Parathyroid adenoma (tissue), 2 donors: ENCODE results near the gene TMCC3.
A peak's percentile ranks its signal among the peaks of the same experiment; 100 is the strongest.
"Not testable (repeated sequence)": the region's sequence is repeated elsewhere in the genome, so short reads cannot be mapped to it uniquely, and the experiment has no call there.

Experiments used
- H2AFZ ChIP-seq: fragments of 300-600 bp; sonication (generic); one replicate; pipeline ENCODE4 v1.7.0; 2017; ENCODE audit warnings: antibody characterized with exemption, mild to moderate bottlenecking
- H3K27ac ChIP-seq: fragments of 300-600 bp; sonication (generic); one replicate; pipeline ENCODE4 v1.7.0; 2017
- H3K27me3 ChIP-seq: fragments of 300-600 bp; sonication (generic); one replicate; pipeline ENCODE4 v1.7.0; 2017; ENCODE audit warnings: low read length; ENCODE audit not compliant: control insufficient read depth, insufficient read depth
- H3K36me3 ChIP-seq: fragments of 300-600 bp; sonication (generic); one replicate; pipeline ENCODE4 v1.7.0; 2017; ENCODE audit warnings: low read length; ENCODE audit not compliant: control insufficient read depth, insufficient read depth
- H3K4me1 ChIP-seq: fragments of 300-600 bp; sonication (generic); one replicate; pipeline ENCODE4 v1.7.0; 2017; ENCODE audit warnings: control low read depth
- H3K4me2 ChIP-seq: fragments of 300-600 bp; sonication (generic); one replicate; pipeline ENCODE4 v1.7.0; 2017; ENCODE audit warnings: low read length
- H3K4me3 ChIP-seq: fragments of 300-600 bp; sonication (generic); one replicate; pipeline ENCODE4 v1.7.0; 2017; ENCODE audit warnings: low read depth, low read length
- H3K79me2 ChIP-seq: fragments of 300-600 bp; sonication (generic); one replicate; pipeline ENCODE4 v1.7.0; 2017; ENCODE audit warnings: control low read depth
- H3K9ac ChIP-seq: fragments of 300-600 bp; sonication (generic); one replicate; pipeline ENCODE4 v1.7.0; 2017; ENCODE audit warnings: mild to moderate bottlenecking
- H3K9me3 ChIP-seq: fragments of 300-600 bp; sonication (generic); one replicate; pipeline ENCODE4 v1.7.0; 2017; ENCODE audit warnings: low read length; ENCODE audit not compliant: control insufficient read depth
- TF ChIP-seq, protein P1 (sequence below): fragments of 300-600 bp; sonication (generic); IDR thresholded peaks from one replicate; pipeline ENCODE4 v1.7.0; 2017; ENCODE audit warnings: antibody characterized with exemption, mild to moderate bottlenecking
- donor health status: primary hyperparathyroidism.

The TMCC3 gene

DNA sequence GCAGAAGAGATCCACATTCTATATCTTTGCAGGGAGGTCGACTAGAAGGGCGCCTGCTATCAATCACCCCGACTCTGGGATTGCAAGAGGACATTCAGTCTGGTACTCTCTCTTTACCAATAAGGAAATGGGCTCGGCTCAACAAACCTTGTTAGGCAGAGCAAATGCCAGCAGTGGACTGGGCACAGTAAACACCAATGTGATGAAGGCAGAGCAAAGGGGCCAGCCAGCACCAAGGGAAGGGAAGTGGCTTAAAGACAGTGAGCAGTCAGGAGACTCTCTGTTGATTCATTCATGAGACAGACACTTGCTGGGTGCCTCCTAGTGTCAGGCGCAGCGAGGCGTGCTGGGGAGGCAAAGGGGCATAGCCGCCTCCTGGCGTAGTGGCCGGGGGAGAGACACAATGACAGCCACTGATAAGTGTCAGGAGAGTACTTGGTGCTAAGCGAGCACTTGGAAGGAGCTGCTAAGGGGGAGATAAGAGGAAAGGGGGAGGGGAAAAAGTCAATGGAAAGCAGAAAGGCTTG, 34.1 kb downstream of the TMCC3 start:
- Histone ChIP-seq H3K4me3 (no peak overlapping the region), H3K4me2 (no peak overlapping the region), H3K27me3 (no peaks in the 10 kb centered on the region), H3K36me3 (no peaks in the 10 kb centered on the region), H3K27ac (no peak overlapping the region), H3K4me1 (peaks cover 15% of the 10 kb centered on the region), H2AFZ (no peak overlapping the region), H3K9ac (no peak overlapping the region), H3K9me3 (no peaks in the 10 kb centered on the region), H3K79me2 (no peaks in the 10 kb centered on the region)
- TF ChIP-seq, protein P1, sequence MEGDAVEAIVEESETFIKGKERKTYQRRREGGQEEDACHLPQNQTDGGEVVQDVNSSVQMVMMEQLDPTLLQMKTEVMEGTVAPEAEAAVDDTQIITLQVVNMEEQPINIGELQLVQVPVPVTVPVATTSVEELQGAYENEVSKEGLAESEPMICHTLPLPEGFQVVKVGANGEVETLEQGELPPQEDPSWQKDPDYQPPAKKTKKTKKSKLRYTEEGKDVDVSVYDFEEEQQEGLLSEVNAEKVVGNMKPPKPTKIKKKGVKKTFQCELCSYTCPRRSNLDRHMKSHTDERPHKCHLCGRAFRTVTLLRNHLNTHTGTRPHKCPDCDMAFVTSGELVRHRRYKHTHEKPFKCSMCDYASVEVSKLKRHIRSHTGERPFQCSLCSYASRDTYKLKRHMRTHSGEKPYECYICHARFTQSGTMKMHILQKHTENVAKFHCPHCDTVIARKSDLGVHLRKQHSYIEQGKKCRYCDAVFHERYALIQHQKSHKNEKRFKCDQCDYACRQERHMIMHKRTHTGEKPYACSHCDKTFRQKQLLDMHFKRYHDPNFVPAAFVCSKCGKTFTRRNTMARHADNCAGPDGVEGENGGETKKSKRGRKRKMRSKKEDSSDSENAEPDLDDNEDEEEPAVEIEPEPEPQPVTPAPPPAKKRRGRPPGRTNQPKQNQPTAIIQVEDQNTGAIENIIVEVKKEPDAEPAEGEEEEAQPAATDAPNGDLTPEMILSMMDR, result no peak

DNA sequence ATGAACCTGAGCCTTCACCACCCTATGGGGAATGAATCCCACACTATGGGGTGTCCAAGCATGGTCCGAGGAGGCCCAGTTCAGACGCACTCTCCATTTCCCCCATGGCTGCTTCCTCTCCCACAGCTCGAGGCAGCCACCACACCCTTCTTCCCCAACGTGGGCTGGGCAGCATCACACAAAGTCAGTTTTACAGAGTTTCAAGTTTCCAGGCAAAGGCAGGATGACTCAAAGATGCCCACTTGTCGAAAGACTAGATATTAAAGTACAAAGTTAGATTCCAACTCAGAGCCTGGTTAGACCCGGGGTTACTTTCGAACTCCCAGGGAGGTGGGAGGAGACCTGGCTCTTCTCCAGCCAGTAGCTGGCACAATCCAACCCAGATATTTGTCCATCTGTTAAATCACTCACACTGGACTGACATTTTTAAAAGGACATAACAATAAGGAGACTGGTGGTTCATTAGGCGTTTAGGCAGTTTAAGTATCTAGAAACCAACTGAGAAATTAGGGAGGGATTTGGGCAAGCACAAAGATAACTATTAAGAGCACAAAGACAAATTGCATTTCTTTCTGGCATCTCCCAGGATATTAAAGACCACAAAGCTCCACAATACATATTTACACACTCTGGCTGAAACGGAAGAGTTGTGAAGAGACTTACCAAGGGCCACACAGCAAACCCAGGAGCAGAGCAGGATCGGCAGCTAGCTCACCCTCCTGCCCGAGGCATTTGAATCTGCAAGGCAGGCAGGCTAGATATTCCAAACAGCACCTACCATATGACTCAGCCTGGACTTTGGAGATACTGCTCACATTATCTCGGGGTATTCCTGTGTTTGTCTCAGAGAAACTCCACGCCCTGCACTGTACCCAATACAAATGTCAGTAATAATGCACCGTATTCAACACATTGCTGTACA, 34.8 kb downstream of the TMCC3 start:
- no peak overlapping the region for H3K27ac ChIP-seq
- H3K4me3 ChIP-seq, result no peak overlapping the region
- no peaks in the 10 kb centered on the region for H3K36me3 ChIP-seq
- TF ChIP-seq, protein P1, result no peak
- H3K27me3 ChIP-seq, result no peaks in the 10 kb centered on the region
- H2AFZ ChIP-seq, result peak overlapping the region; percentile 31
- H3K4me1 ChIP-seq, result peaks cover 15% of the 10 kb centered on the region
- no peak overlapping the region for H3K9ac ChIP-seq
- H3K4me2 ChIP-seq, result no peak overlapping the region
- no peaks in the 10 kb centered on the region for H3K79me2 ChIP-seq
- H3K9me3 ChIP-seq, result no peaks in the 10 kb centered on the region

DNA sequence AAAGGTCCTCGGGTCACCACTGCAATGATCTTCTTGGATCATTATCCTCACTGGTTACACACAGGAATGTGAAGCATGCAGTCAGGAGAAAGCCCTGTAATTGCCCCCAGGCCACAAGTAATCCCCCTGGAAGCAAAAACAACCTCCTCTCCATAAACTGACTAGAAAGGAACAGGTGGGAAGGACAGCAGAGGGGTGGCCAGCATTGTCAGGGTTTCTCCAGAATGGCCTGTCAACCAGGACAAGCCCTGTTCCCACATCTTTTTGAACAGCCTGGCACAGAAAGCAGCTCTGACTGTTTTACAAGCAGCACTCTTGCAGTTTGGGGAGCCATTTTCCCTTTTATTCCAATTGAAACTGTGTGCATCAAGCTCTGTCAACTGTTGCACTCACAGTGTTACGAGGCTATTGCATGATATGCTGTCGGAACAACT, 36.1 kb downstream of the TMCC3 start:
- Histone ChIP-seq H3K9me3 (no peaks in the 10 kb centered on the region), H3K4me1 (peaks cover 15% of the 10 kb centered on the region), H3K36me3 (no peaks in the 10 kb centered on the region), H3K27me3 (no peaks in the 10 kb centered on the region), H3K4me3 (no peak overlapping the region), H3K9ac (no peak overlapping the region), H3K27ac (no peak overlapping the region), H2AFZ (no peak overlapping the region), H3K79me2 (no peaks in the 10 kb centered on the region), H3K4me2 (no peak overlapping the region)
- TF ChIP-seq, protein P1, result no peak

DNA sequence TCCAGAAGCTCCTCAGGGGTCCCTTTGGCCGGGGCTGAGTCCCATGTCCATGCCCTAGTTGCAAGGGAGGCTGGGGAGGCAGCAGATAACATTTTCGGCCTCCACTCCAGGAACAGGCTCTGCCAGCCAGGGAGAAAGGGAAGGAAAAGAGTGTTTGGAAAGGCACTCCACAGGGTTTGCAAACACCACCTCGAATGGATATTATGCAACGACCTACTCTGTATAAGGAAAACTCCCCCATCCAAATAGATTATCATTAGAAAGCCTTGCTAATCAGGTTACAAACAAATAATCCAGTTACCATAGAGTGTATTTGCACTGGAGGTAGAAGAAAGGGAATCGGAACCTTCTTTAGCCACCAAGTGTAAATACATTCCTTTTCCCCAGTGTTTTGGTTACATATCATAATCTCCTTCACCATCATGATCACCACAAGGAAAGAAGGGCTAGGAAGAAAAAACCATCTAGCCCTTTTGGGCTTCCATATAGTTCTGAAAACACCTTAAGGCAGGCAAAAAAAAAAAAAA, 40.4 kb downstream of the TMCC3 start:
- Histone ChIP-seq H3K79me2 (no peaks in the 10 kb centered on the region), H3K9ac (no peak overlapping the region), H2AFZ (no peak overlapping the region), H3K4me2 (no peak overlapping the region), H3K4me3 (no peak overlapping the region), H3K36me3 (no peaks in the 10 kb centered on the region), H3K9me3 (no peaks in the 10 kb centered on the region), H3K27me3 (no peaks in the 10 kb centered on the region), H3K27ac (no peak overlapping the region), H3K4me1 (peaks cover 2% of the 10 kb centered on the region)
- TF ChIP-seq, protein P1, result no peak

DNA sequence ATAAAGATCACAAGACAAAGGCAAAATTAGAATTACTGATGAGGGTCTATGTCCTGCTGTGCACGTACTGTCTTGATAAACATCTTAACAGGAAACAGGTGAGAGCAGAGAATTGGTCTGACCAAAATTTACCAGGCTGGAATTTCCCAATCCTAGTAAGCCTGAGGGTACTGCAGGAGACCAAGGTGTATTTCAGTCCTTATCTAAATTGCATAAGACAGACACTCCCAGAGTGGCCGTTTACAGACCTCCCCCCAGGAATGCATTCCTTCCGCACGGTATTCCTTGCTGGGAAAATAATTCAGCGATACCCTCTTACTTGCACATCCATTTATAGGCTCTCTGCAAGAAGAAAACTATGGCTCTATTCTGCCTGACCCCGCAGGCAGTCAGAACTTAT, 43.5 kb downstream of the TMCC3 start:
- H3K9me3 ChIP-seq, H3K27ac ChIP-seq, H3K4me2 ChIP-seq, H3K27me3 ChIP-seq, H3K4me3 ChIP-seq, H3K36me3 ChIP-seq, H3K9ac ChIP-seq, H2AFZ ChIP-seq, H3K79me2 ChIP-seq, H3K4me1 ChIP-seq: not testable (repeated sequence)
